ENCODE data around the gene CNOT3. TPM values are rescaled to one million over a fixed set of nuclear protein-coding genes. Genes with fewer than 3 reads are reported as not detected.

CNOT3 gene
- total and polyA plus RNA-seq, 2 of the 13 experiments (the other 11 are each of a cell fraction or from before 2014, with no cell fraction given): 4.3 to 5.8 TPM

GRCh38 chr19:54102421-54103169 lies 35.0 kb upstream of the CNOT3 start, which contains the start of gene NDUFA3 (continued):
- TF ChIP-seq ZBTB33 (CRISPR knock-in tag; IDR thresholded peaks at IDR 0.05) (no peak), ZNF510 (CRISPR knock-in tag; IDR thresholded peaks at IDR 0.05; ENCODE audit: low read depth) (0 out of 2 replicates have a peak, but pooled peaks have one; percentile 38), RFX3 (CRISPR knock-in tag; IDR thresholded peaks at IDR 0.05) (no peak), HMG20A (CRISPR knock-in tag; IDR thresholded peaks at IDR 0.05; ENCODE audit: borderline replicate concordance) (no peak), ZNF556 (CRISPR knock-in tag; IDR thresholded peaks at IDR 0.05; ENCODE audit: borderline replicate concordance) (peak; percentile 34; the same call in 1 of the 2 replicates), ARHGAP35 (CRISPR knock-in tag; IDR thresholded peaks at IDR 0.05; ENCODE audit: borderline replicate concordance) (no peak), MYPOP (CRISPR knock-in tag; IDR thresholded peaks at IDR 0.05) (no peak; the same call in 1 of the 2 replicates), ZNF20 (CRISPR knock-in tag; IDR thresholded peaks at IDR 0.05) (no peak), NFRKB (IDR thresholded peaks at IDR 0.05) (no peak), ZNF703 (CRISPR knock-in tag; IDR thresholded peaks at IDR 0.05; ENCODE audit: borderline replicate concordance) (no peak), ATF7-NPFF (CRISPR knock-in tag; IDR thresholded peaks at IDR 0.05; ENCODE audit: low read depth) (peak; percentile 70), GATA4 (IDR thresholded peaks at IDR 0.05; ENCODE audit: borderline replicate concordance, low read depth) (0 out of 2 replicates have a peak, but pooled peaks have one; percentile 14), CENPX (CRISPR knock-in tag; IDR thresholded peaks at IDR 0.05) (no peak), GMEB2 (CRISPR knock-in tag; IDR thresholded peaks at IDR 0.05; ENCODE audit: low read depth) (peak; percentile 74), ZNF546 (CRISPR knock-in tag; conservative IDR thresholded peaks at IDR 0.05) (no peak), NFKB2 (CRISPR knock-in tag; IDR thresholded peaks at IDR 0.05; ENCODE audit: borderline replicate concordance) (no peak), ARID4A (CRISPR knock-in tag; IDR thresholded peaks at IDR 0.05; ENCODE audit: borderline replicate concordance) (peak; percentile 93), MAFG (CRISPR knock-in tag; IDR thresholded peaks at IDR 0.05) (no peak)

Data from HepG2 (cell line).